Stomach (tissue), 4 donors: ENCODE data around the gene MKRN2OS.

Experiments used
- EP300 ChIP-seq: sonication (generic); formaldehyde crosslinking; IDR thresholded peaks from one replicate; pipeline ENCODE4 v1.6.1; 2017; ENCODE audit warnings: antibody characterized with exemption
- POLR2A ChIP-seq, 4 donors: fragments of 450-650 bp; IDR thresholded peaks; one replicate each; pipeline ENCODE4 v1.6.1; 2016; ENCODE audit warnings: antibody characterized with exemption in 4 of 4, control low read depth in 2 of 4, mild to moderate bottlenecking in 1 of 4, moderate library complexity in 1 of 4
- POLR2AphosphoS5 ChIP-seq, 3 donors: sonication (generic); formaldehyde crosslinking; IDR thresholded peaks; one replicate each; pipeline ENCODE4 v1.6.1; 2016; ENCODE audit warnings: antibody characterized with exemption in 3 of 3
- TF ChIP-seq, protein P1 (sequence below), 7 experiments: fragments of 450-650 bp in 4 of 7; fragments of 200-600 bp in 3 of 7; sonication (generic) in 3 of 7; IDR thresholded peaks; one replicate each; pipeline ENCODE4 v1.5.1; 2016 to 2019; ENCODE audit warnings: antibody characterized with exemption in 7 of 7, control low read depth in 2 of 7, mild to moderate bottlenecking in 1 of 7

DNA sequence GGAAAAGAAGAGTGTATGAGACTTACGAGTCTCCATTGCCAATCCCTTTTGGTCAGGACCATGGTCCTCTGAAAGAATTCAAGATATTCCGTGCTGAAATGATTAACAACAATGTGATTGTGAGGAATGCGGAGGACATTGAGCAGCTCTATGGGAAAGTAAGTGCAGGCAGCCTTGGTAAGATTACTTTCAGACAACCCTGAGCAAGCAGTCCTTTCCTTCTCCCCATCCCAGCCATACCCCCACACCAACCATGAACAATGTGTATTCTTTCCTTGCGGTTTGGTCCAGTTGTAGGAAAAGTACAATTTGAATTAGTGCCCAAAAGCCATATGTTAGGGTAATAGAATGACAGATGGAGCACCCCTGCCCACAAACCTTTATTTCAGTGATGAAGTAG is 55.5 kb downstream of the MKRN2OS start:
- TF ChIP-seq, protein P1, sequence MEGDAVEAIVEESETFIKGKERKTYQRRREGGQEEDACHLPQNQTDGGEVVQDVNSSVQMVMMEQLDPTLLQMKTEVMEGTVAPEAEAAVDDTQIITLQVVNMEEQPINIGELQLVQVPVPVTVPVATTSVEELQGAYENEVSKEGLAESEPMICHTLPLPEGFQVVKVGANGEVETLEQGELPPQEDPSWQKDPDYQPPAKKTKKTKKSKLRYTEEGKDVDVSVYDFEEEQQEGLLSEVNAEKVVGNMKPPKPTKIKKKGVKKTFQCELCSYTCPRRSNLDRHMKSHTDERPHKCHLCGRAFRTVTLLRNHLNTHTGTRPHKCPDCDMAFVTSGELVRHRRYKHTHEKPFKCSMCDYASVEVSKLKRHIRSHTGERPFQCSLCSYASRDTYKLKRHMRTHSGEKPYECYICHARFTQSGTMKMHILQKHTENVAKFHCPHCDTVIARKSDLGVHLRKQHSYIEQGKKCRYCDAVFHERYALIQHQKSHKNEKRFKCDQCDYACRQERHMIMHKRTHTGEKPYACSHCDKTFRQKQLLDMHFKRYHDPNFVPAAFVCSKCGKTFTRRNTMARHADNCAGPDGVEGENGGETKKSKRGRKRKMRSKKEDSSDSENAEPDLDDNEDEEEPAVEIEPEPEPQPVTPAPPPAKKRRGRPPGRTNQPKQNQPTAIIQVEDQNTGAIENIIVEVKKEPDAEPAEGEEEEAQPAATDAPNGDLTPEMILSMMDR (IDR thresholded peaks at IDR 0.05), result no peak
- TF ChIP-seq POLR2AphosphoS5 (IDR thresholded peaks at IDR 0.05) (no peak), POLR2A (IDR thresholded peaks at IDR 0.05) (no peak), EP300 (no peak)
